ENCODE data around the gene ARSG. TPM values are rescaled to one million over a fixed set of nuclear protein-coding genes. Genes with fewer than 3 reads are reported as not detected.
A peak's percentile ranks its signal among the peaks of the same experiment; 100 is the strongest.

The ARSG gene
- total RNA-seq, 2 experiments from 2014 or later = 26.1 to 53.0 TPM

GRCh38 chr17:68432086-68432864, 141.0 kb downstream of the ARSG start:
- Histone ChIP-seq H3K36me3 (ENCODE audit: insufficient read depth, low read length) (peaks cover 33% of the 10 kb centered on the region; the same call in 1 of the 2 replicates), H3K4me2 (ENCODE audit: low read length) (no peak overlapping the region), H4K20me1 (ENCODE audit: insufficient read depth, low read length) (no peaks in the 10 kb centered on the region), H3K4me1 (ENCODE audit: insufficient read depth, low read length, poor library complexity, severe bottlenecking) (peaks cover 25% of the 10 kb centered on the region), H2AFZ (ENCODE audit: low read length) (no peak overlapping the region), H3K9me2 (ENCODE audit: insufficient read depth, low read length) (no peaks in the 10 kb centered on the region), H3K9me3 (ENCODE audit: low read length) (no peaks in the 10 kb centered on the region), H3K27ac (ENCODE audit: low read depth, low read length, poor library complexity, severe bottlenecking) (no peak overlapping the region), H3K4me3 (ENCODE audit: low read depth, low read length, poor library complexity, severe bottlenecking) (no peak overlapping the region), H3K79me2 (ENCODE audit: insufficient read depth, low read depth, low read length) (no peaks in the 10 kb centered on the region)
- intact Hi-C loops (cut with micrococcal nuclease; ENCODE audit: unreplicated experiment) = no loop called here
- ChIA-PET CTCF (ENCODE audit: unreplicated experiment) (interaction anchor here (1.0 to 1.7 kb wide), 7 partner anchors 14 to 77 kb away, joined by 3 to 5 read pairs (median 3); no protein-coding TSS in a partner anchor), POLR2A (interaction anchor here (0.5 to 1.5 kb wide), 3 partner anchors 33 to 252 kb away, joined by 3 to 4 read pairs (median 4); no protein-coding TSS in a partner anchor)
- TF ChIP-seq EZH2phosphoT487 (IDR thresholded peaks at IDR 0.05; ENCODE audit: borderline replicate concordance, low read depth, low read length) = no peak
- peak; percentile 13; the same call in 1 of the 2 replicates for TF ChIP-seq CTCF (conservative IDR thresholded peaks at IDR 0.05; ENCODE audit: low read length)
- BruUV-seq (replicated peaks) = no TSS peak
- no peak for DNase-seq (ENCODE audit: low spot score)

GRCh38 chr17:68433211-68433610, 141.9 kb downstream of the ARSG start:
- H4K20me1 ChIP-seq (ENCODE audit: insufficient read depth, low read length) = no peaks in the 10 kb centered on the region
- ChIA-PET POLR2A (interaction anchor here (0.6 to 1.5 kb wide), 3 partner anchors 32 to 108 kb away, joined by 3 to 4 read pairs (median 4); no protein-coding TSS in a partner anchor), CTCF (ENCODE audit: unreplicated experiment) (interaction anchor here (1.7 kb wide), 1 partner anchor 78 kb away, joined by 4 read pairs; no protein-coding TSS in a partner anchor)
- H3K36me3 ChIP-seq (ENCODE audit: insufficient read depth, low read length) = peaks cover 30% of the 10 kb centered on the region; the same call in 1 of the 2 replicates
- intact Hi-C loops (cut with micrococcal nuclease; ENCODE audit: unreplicated experiment) = no loop called here
- no peak for TF ChIP-seq CTCF (conservative IDR thresholded peaks at IDR 0.05; ENCODE audit: low read length)
- TF ChIP-seq EZH2phosphoT487 (IDR thresholded peaks at IDR 0.05; ENCODE audit: borderline replicate concordance, low read depth, low read length) = no peak
- no peak for DNase-seq (ENCODE audit: low spot score)
- H2AFZ ChIP-seq (ENCODE audit: low read length) = no peak overlapping the region
- no peak overlapping the region for H3K27ac ChIP-seq (ENCODE audit: low read depth, low read length, poor library complexity, severe bottlenecking)
- no peaks in the 10 kb centered on the region for H3K9me3 ChIP-seq (ENCODE audit: low read length)
- no peaks in the 10 kb centered on the region for H3K9me2 ChIP-seq (ENCODE audit: insufficient read depth, low read length)
- H3K4me3 ChIP-seq (ENCODE audit: low read depth, low read length, poor library complexity, severe bottlenecking) = no peak overlapping the region
- no TSS peak for BruUV-seq (replicated peaks)
- no peaks in the 10 kb centered on the region for H3K79me2 ChIP-seq (ENCODE audit: insufficient read depth, low read depth, low read length)
- H3K4me2 ChIP-seq (ENCODE audit: low read length) = no peak overlapping the region
- peaks cover 34% of the 10 kb centered on the region for H3K4me1 ChIP-seq (ENCODE audit: insufficient read depth, low read length, poor library complexity, severe bottlenecking)
